Body of pancreas (tissue), 4 donors: ENCODE results near the gene PRKCSH. TPM values are rescaled to one million over a fixed set of nuclear protein-coding genes. Genes with fewer than 3 reads are reported as not detected.
"Not testable (repeated sequence)": the region's sequence is repeated elsewhere in the genome, so short reads cannot be mapped to it uniquely, and the experiment has no call there.

ENCODE experiments used
- ATAC-seq: fragments of 150-250 bp; one replicate; pipeline ENCODE4 v1.9.1; 2016
- DNase-seq, 4 donors: peaks; one replicate each; pipeline ENCODE4 v3.0.0-alpha.2; 2019
- H3K27ac ChIP-seq, 4 donors: fragments of 200-600 bp; sonication (generic); 1 replicate in 3 of 4; 2 replicates in 1 of 4; pipeline versions ENCODE4 v1.5.1 to v1.6.1; 2016 to 2019; ENCODE audit warnings: mild to moderate bottlenecking in 1 of 4, mixed read lengths in 1 of 4, moderate library complexity in 1 of 4
- H3K27me3 ChIP-seq, 2 donors: fragments of 200-600 bp; sonication (generic); one replicate each; pipeline ENCODE4 v1.6.0; 2016; ENCODE audit warnings: mild to moderate bottlenecking in 1 of 2
- H3K36me3 ChIP-seq, 2 donors: fragments of 200-600 bp; sonication (generic); replicated peaks in 1 of 2; 2 replicates each; pipeline ENCODE4 v1.5.1; 2016; ENCODE audit warnings: low read depth in 2 of 2; ENCODE audit not compliant: insufficient read depth in 1 of 2
- H3K4me1 ChIP-seq: fragments of 200-600 bp; sonication (generic); one replicate; pipeline ENCODE4 v1.6.0; 2016
- H3K4me3 ChIP-seq, 2 donors: fragments of 200-600 bp; sonication (generic); 1 replicate in 1 of 2; 2 replicates in 1 of 2; pipeline ENCODE4 v1.5.1; 2016 to 2019
- H3K9me3 ChIP-seq, 3 donors: fragments of 200-600 bp; sonication (generic); 1 replicate in 2 of 3; 2 replicates in 1 of 3; pipeline ENCODE4 v1.5.1; 2016
- CTCF ChIP-seq, 7 experiments: fragments of 450-650 bp in 4 of 7; fragments of 200-600 bp in 3 of 7; sonication (generic) in 3 of 7; IDR thresholded peaks; one replicate each; pipeline ENCODE4 v1.5.1; 2016 to 2019; ENCODE audit warnings: antibody characterized with exemption in 7 of 7
- POLR2A ChIP-seq, 3 donors: fragments of 450-650 bp; IDR thresholded peaks; one replicate each; pipeline ENCODE4 v1.6.1; 2016; ENCODE audit warnings: antibody characterized with exemption in 3 of 3, mild to moderate bottlenecking in 2 of 3
- WGBS, 2 donors: methylation state at CpG; one replicate each; pipeline ENCODE4 v1.1.5; 2017; 5-methylcytosine and 5-hydroxymethylcytosine counted together
- intact Hi-C: fragments of 100-400 bp; cut with DNase I; formaldehyde crosslinking; loops from one replicate; pipeline ENCODE4 v1.15.1; 2023
- total RNA-seq, 2 donors: library from RNA; depleted of rRNA; stranded (reverse); fragments of >200 nt; gene quantifications; one replicate each; pipeline ENCODE4 v1.1.0, GENCODE V29; 2016

The PRKCSH gene
- total RNA-seq, 2 donors from 2014 or later = 134 to 194 TPM

DNA sequence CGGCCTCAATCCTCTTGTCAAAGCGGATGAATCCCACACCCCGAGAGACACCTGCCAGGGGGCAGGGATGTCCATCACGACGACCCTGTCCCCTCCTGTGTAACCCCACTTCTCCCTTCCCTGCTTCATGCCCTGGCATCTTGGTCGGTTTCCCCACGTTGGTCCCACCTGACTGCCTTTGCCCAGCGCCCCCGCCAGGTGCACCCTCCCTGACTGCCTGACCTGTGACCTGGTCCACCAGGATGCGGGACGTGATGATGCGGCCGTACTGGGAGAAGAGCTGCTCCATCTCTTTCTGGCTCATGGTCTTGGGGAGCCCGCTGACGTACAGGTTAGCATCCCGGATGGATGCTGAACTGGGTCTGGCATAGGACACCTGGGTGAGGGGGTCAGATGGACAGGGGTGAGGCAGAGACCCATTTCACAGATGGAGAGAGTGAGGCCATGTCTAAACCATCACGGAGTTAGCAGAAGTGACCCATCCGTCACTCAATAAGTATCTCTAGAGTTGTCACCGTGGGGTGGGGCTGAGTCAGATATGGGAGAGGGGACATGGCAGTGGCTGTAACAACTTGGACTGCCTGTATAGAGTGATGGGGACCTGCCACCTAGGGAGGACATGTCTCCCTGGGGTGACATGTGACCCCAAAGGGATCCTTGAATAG lies 22.9 kb downstream of the PRKCSH start:
- no peak for TF ChIP-seq CTCF (IDR thresholded peaks at IDR 0.05)
- TF ChIP-seq POLR2A (IDR thresholded peaks at IDR 0.05) = no peak
- Histone ChIP-seq H3K36me3 (no peaks in the 10 kb centered on the region), H3K27ac (no peak overlapping the region), H3K4me1 (no peaks in the 10 kb centered on the region), H3K4me3 (no peak overlapping the region), H3K27me3 (no peaks in the 10 kb centered on the region), H3K9me3 (no peaks in the 10 kb centered on the region)
- WGBS, 2 donors = 73 to 74% methylated on average over 5 to 19 of the region's 19 CpGs
- DNase-seq (no peak), ATAC-seq (no peak)
- intact Hi-C loops = loop anchor here (10.0 kb wide), 1 partner anchor 444 kb away; no protein-coding TSS in a partner anchor

DNA sequence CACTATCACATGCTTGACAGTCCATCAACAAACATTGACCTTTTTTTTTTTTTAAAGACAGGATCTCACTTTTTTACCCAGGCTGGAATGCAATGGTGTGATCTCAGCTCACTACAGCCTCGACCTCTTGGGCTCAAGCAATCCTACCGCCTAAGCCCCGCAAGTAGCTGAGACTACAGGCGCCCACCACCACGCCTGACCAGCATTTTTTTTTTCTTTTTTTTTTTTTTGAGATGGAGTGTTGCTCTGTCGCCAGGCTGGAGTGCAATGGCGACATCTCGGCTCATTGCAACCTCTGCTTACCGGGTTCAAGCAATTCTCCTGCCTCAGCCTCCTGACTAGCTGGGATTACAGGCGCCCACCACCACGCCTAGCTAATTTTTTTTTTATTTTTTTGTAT lies 23.5 kb downstream of the PRKCSH start:
- not testable (repeated sequence) for H3K4me1 ChIP-seq, DNase-seq, H3K27ac ChIP-seq, H3K36me3 ChIP-seq, ATAC-seq, H3K4me3 ChIP-seq, H3K27me3 ChIP-seq, H3K9me3 ChIP-seq
- intact Hi-C loops = loop anchor here (10.0 kb wide), 1 partner anchor 444 kb away; no protein-coding TSS in a partner anchor
- WGBS, 2 donors = 69 to 72% methylated on average over 11 of the region's 11 CpGs

- 43 to 52% methylated on average over 4 of the region's 4 CpGs for WGBS, 2 donors
- H3K9me3 ChIP-seq = no peaks in the 10 kb centered on the region
- TF ChIP-seq CTCF (IDR thresholded peaks at IDR 0.05) (no peak), POLR2A (IDR thresholded peaks at IDR 0.05) (no peak)
- no peak for DNase-seq
- H3K27ac ChIP-seq = no peak overlapping the region
- no peaks in the 10 kb centered on the region for H3K36me3 ChIP-seq
- no peaks in the 10 kb centered on the region for H3K27me3 ChIP-seq
- no peak overlapping the region for H3K4me3 ChIP-seq
- intact Hi-C loops = no loop called here
- no peak for ATAC-seq
- H3K4me1 ChIP-seq = no peaks in the 10 kb centered on the region
Measured at GRCh38 chr19:11460207-11460606, 24.8 kb downstream of the PRKCSH start.

GRCh38 chr19:11461453-11461852 lies 26.0 kb downstream of the PRKCSH start:
- no peak for TF ChIP-seq POLR2A (IDR thresholded peaks at IDR 0.05)
- TF ChIP-seq CTCF (IDR thresholded peaks at IDR 0.05) = no peak
- H3K4me3 ChIP-seq = no peak overlapping the region
- no peak overlapping the region for H3K27ac ChIP-seq
- ATAC-seq (no peak), DNase-seq (no peak)
- intact Hi-C loops = no loop called here
- WGBS, 2 donors = 39 to 71% methylated on average over 2 of the region's 2 CpGs
- H3K27me3 ChIP-seq = no peaks in the 10 kb centered on the region
- H3K4me1 ChIP-seq = no peaks in the 10 kb centered on the region
- no peaks in the 10 kb centered on the region for H3K9me3 ChIP-seq
- no peaks in the 10 kb centered on the region for H3K36me3 ChIP-seq

GRCh38 chr19:11463391-11463790 lies 28.0 kb downstream of the PRKCSH start:
- ATAC-seq (no peak), DNase-seq (no peak)
- Histone ChIP-seq H3K27me3 (no peaks in the 10 kb centered on the region), H3K36me3 (no peaks in the 10 kb centered on the region), H3K4me1 (no peaks in the 10 kb centered on the region), H3K27ac (no peak overlapping the region), H3K9me3 (no peaks in the 10 kb centered on the region), H3K4me3 (no peak overlapping the region)
- intact Hi-C loops = no loop called here
- 71 to 92% methylated on average over 2 to 12 of the region's 12 CpGs for WGBS, 2 donors
- TF ChIP-seq POLR2A (IDR thresholded peaks at IDR 0.05) = no peak
- TF ChIP-seq CTCF (IDR thresholded peaks at IDR 0.05) = no peak
